IMR-90 (cell line): ENCODE data around the gene ACP6. TPM values are rescaled to one million over a fixed set of nuclear protein-coding genes. Genes with fewer than 3 reads are reported as not detected.

Experiments
- ATAC-seq: fragments of 200-7000 bp; cut with Tn5 transposase; 2 replicates; pipeline ENCODE4 v1.9.1; 2020; ENCODE audit warnings: low read depth, mild to moderate bottlenecking, moderate library complexity
- BruUV-seq: library from RNA; stranded (reverse); fragments of 400-500 nt; replicated peaks from 2 replicates; lab custom pipeline; 2021; lab: Mats Ljungman, UMichigan
- CTCF ChIA-PET: fragments of 300-600 bp; formaldehyde crosslinking; extraction: SDS; loops from one replicate; lab custom pipeline; 2021; ENCODE audit warnings: antibody characterized with exemption; lab: Yijun Ruan, JAX
- POLR2A ChIA-PET: fragments of 300-600 bp; sonication (Branson Sonifier 250); formaldehyde crosslinking; loops from one replicate; lab custom pipeline; 2022; ENCODE audit warnings: antibody characterized with exemption; ENCODE audit not compliant: unreplicated experiment; lab: Charles Lee
- DNase-seq: peaks from one replicate; pipeline ENCODE4 v3.0.0; 2013
- H2AFZ ChIP-seq: replicated peaks from 2 replicates; pipeline ENCODE3; 2013; ENCODE audit warnings: low read length, mild to moderate bottlenecking; ENCODE audit not compliant: poor library complexity
- H2AK5ac ChIP-seq: 2 replicates; pipeline ENCODE4 v1.6.1; 2013; ENCODE audit warnings: low read depth, low read length, inconsistent platforms
- H2AK9ac ChIP-seq: replicated peaks from 2 replicates; pipeline ENCODE3; 2013; ENCODE audit warnings: mild to moderate bottlenecking, low read depth, low read length, moderate library complexity; ENCODE audit not compliant: poor library complexity
- H2BK120ac ChIP-seq: 2 replicates; pipeline ENCODE4 v1.6.1; 2013; ENCODE audit warnings: low read depth, low read length, inconsistent platforms
- H2BK15ac ChIP-seq: 3 replicates; pipeline ENCODE4 v1.6.1; 2013; ENCODE audit warnings: low read depth, low read length, inconsistent platforms
- H2BK20ac ChIP-seq: 2 replicates; pipeline ENCODE4 v1.6.1; 2013; ENCODE audit warnings: low read depth, mild to moderate bottlenecking, inconsistent platforms, low read length, moderate library complexity
- H2BK5ac ChIP-seq: 2 replicates; pipeline ENCODE4 v1.6.1; 2013; ENCODE audit warnings: mild to moderate bottlenecking, low read depth, low read length, inconsistent platforms; ENCODE audit not compliant: poor library complexity, severe bottlenecking
- H3K14ac ChIP-seq: replicated peaks from 2 replicates; pipeline ENCODE4 v1.6.1; 2013; ENCODE audit warnings: low read depth, low read length, inconsistent platforms
- H3K18ac ChIP-seq: 2 replicates; pipeline ENCODE4 v1.6.1; 2013; ENCODE audit warnings: low read depth, low read length, control low read depth
- H3K23ac ChIP-seq: 2 replicates; pipeline ENCODE4 v1.6.1; 2013; ENCODE audit warnings: low read depth, low read length, inconsistent platforms
- H3K27ac ChIP-seq: 2 replicates; pipeline ENCODE4 v1.5.1; 2013; ENCODE audit warnings: mild to moderate bottlenecking, control low read depth, low read length; ENCODE audit not compliant: insufficient read depth
- H3K27me3 ChIP-seq: 2 replicates; pipeline ENCODE4 v1.6.1; 2013; ENCODE audit warnings: low read length; ENCODE audit not compliant: control insufficient read depth, insufficient read depth
- H3K36me3 ChIP-seq: 2 replicates; pipeline ENCODE4 v1.6.1; 2013; ENCODE audit warnings: low read length, mixed read lengths; ENCODE audit not compliant: control insufficient read depth, insufficient read depth
- H3K4ac ChIP-seq: 2 replicates; pipeline ENCODE4 v1.6.1; 2013; ENCODE audit warnings: low read depth, low read length, inconsistent platforms
- H3K4me1 ChIP-seq: 2 replicates; pipeline ENCODE4 v1.6.1; 2013; ENCODE audit warnings: low read length, mixed read lengths; ENCODE audit not compliant: control insufficient read depth, insufficient read depth
- H3K4me2 ChIP-seq: 2 replicates; pipeline ENCODE4 v1.6.1; 2013; ENCODE audit warnings: low read depth, mild to moderate bottlenecking, control low read depth, low read length, moderate library complexity
- H3K4me3 ChIP-seq: 2 replicates; pipeline ENCODE4 v1.5.1; 2013; ENCODE audit warnings: low read depth, mild to moderate bottlenecking, control low read depth, low read length, moderate library complexity; ENCODE audit not compliant: insufficient read depth
- H3K56ac ChIP-seq: 2 replicates; pipeline ENCODE4 v1.6.1; 2013; ENCODE audit warnings: low read length, inconsistent platforms; ENCODE audit not compliant: insufficient read depth; ENCODE audit errors: extremely low read depth
- H3K79me1 ChIP-seq, 2 experiments: 2 replicates each; pipeline ENCODE4 v1.6.1; 2013; ENCODE audit warnings: low read length in 2 of 2, inconsistent platforms in 1 of 2, low read depth in 1 of 2
- H3K9ac ChIP-seq: 2 replicates; pipeline ENCODE4 v1.6.1; 2013; ENCODE audit warnings: low read depth, low read length, control low read depth
- H3K9me1 ChIP-seq: 2 replicates; pipeline ENCODE4 v1.6.1; 2013; ENCODE audit warnings: low read length, inconsistent platforms; ENCODE audit not compliant: insufficient read depth
- H3K9me3 ChIP-seq: 2 replicates; pipeline ENCODE4 v1.6.1; 2013; ENCODE audit warnings: low read length; ENCODE audit not compliant: control insufficient read depth, insufficient read depth
- H4K20me1 ChIP-seq: 2 replicates; pipeline ENCODE4 v1.6.1; 2013; ENCODE audit warnings: low read length, inconsistent platforms; ENCODE audit not compliant: insufficient read depth
- H4K5ac ChIP-seq: 2 replicates; pipeline ENCODE4 v1.6.1; 2013; ENCODE audit warnings: mild to moderate bottlenecking, low read depth, low read length, control low read depth
- H4K8ac ChIP-seq, 2 experiments: 2 replicates each; pipeline ENCODE4 v1.6.1; 2013; ENCODE audit warnings: low read depth in 2 of 2, low read length in 2 of 2, control low read depth in 1 of 2, inconsistent platforms in 1 of 2
- H4K91ac ChIP-seq: 2 replicates; pipeline ENCODE4 v1.6.1; 2013; ENCODE audit warnings: low read depth, low read length, inconsistent platforms; ENCODE audit not compliant: insufficient read depth
- BHLHE40 ChIP-seq: fragments of 150-350 bp; IDR thresholded peaks from 2 replicates; pipeline ENCODE4 v1.6.1; 2016; ENCODE audit warnings: mild to moderate bottlenecking, low read depth, low read length
- CEBPB ChIP-seq: IDR thresholded peaks from 2 replicates; pipeline ENCODE4 v1.6.1; 2012; ENCODE audit warnings: low read depth, low read length, improper control_type of control experiment
- CHD1 ChIP-seq: IDR thresholded peaks from 2 replicates; pipeline ENCODE4 v1.6.1; 2012; ENCODE audit warnings: low read depth, low read length, improper control_type of control experiment
- ELK1 ChIP-seq: fragments of 150-350 bp; IDR thresholded peaks from 2 replicates; pipeline ENCODE4 v1.6.1; 2016; ENCODE audit warnings: low read depth, mild to moderate bottlenecking, low read length, moderate library complexity, borderline replicate concordance
- FOS ChIP-seq: fragments of 150-350 bp; IDR thresholded peaks from 2 replicates; pipeline ENCODE4 v1.6.1; 2016; ENCODE audit warnings: low read depth, low read length
- MAFK ChIP-seq: IDR thresholded peaks from 2 replicates; pipeline ENCODE4 v1.6.1; 2012; ENCODE audit warnings: low read depth, low read length, improper control_type of control experiment
- MAZ ChIP-seq: IDR thresholded peaks from 2 replicates; pipeline ENCODE4 v1.6.1; 2012; ENCODE audit warnings: low read depth, mild to moderate bottlenecking, low read length, improper control_type of control experiment, moderate library complexity, borderline replicate concordance
- MXI1 ChIP-seq: IDR thresholded peaks from 2 replicates; pipeline ENCODE4 v1.6.1; 2012; ENCODE audit warnings: low read depth, mild to moderate bottlenecking, low read length, moderate library complexity, borderline replicate concordance
- NFE2L2 ChIP-seq: fragments of 150-350 bp; IDR thresholded peaks from 2 replicates; pipeline ENCODE4 v1.6.1; 2016; ENCODE audit warnings: low read depth, mild to moderate bottlenecking, low read length
- POLR2A ChIP-seq: IDR thresholded peaks from 2 replicates; pipeline ENCODE4 v1.6.1; 2012; ENCODE audit warnings: mild to moderate bottlenecking, low read depth, low read length
- RAD21 ChIP-seq: IDR thresholded peaks from 2 replicates; pipeline ENCODE4 v1.6.1; 2012; ENCODE audit warnings: low read length, improper control_type of control experiment
- RCOR1 ChIP-seq: IDR thresholded peaks from 2 replicates; pipeline ENCODE4 v1.6.1; 2012; ENCODE audit warnings: mild to moderate bottlenecking, low read length, improper control_type of control experiment; ENCODE audit not compliant: insufficient replicate concordance
- RFX5 ChIP-seq: IDR thresholded peaks from 2 replicates; pipeline ENCODE4 v1.8.0; 2012; ENCODE audit warnings: low read depth, mild to moderate bottlenecking, low read length, moderate library complexity
- SMC3 ChIP-seq: fragments of 150-350 bp; IDR thresholded peaks from 2 replicates; pipeline ENCODE4 v1.6.1; 2016; ENCODE audit warnings: low read depth, mild to moderate bottlenecking, antibody characterized with exemption, low read length, moderate library complexity
- USF2 ChIP-seq: fragments of 150-350 bp; IDR thresholded peaks from 2 replicates; pipeline ENCODE4 v1.6.1; 2017; ENCODE audit warnings: mild to moderate bottlenecking, antibody characterized with exemption, low read length, low read depth
- whole genome bisulfite sequencing, 2 experiments: methylation state at CpG; one replicate each; pipeline versions ENCODE4 v1.1.5 to v1.1.7; 2013; ENCODE audit warnings: missing lambda C conversion rate in 2 of 2; ENCODE audit not compliant: insufficient read length in 1 of 2; ENCODE audit errors: extremely low coverage in 2 of 2; 5-methylcytosine and 5-hydroxymethylcytosine counted together
- dilution Hi-C: fragments of 300-500 bp; cut with HindIII; formaldehyde crosslinking; loops from one replicate; pipeline ENCODE4 v1.14.3; 2018; ENCODE audit warnings: low sequenced_read_pairs; ENCODE audit not compliant: unreplicated experiment
- in situ Hi-C: fragments of 300-500 bp; cut with MboI; formaldehyde crosslinking; loops from 3 replicates; pipeline ENCODE4 v1.14.3; 2019; ENCODE audit warnings: low sequenced_read_pairs, inconsistent platforms, mixed read lengths
- intact Hi-C: fragments of 100-400 bp; cut with micrococcal nuclease; formaldehyde crosslinking; loops from 2 replicates; pipeline ENCODE4 v1.10.0; 2022
- polyA plus RNA-seq, 3 experiments: library from polyadenylated mRNA; depleted of rRNA; stranded (reverse); fragments of >200 nt; gene quantifications; 2 replicates each; pipeline ENCODE4 v1.2.3, GENCODE V29; 2012; ENCODE audit warnings: low replicate concordance in 1 of 3
- total RNA-seq: library from RNA; depleted of rRNA; stranded (reverse); fragments of >200 nt; gene quantifications from 2 replicates; pipeline ENCODE4 v1.2.3, GENCODE V29; 2012
- TF ChIP-seq, protein P1 (sequence below): conservative IDR thresholded peaks from 2 replicates; pipeline ENCODE4 v1.5.1; 2012; ENCODE audit warnings: mild to moderate bottlenecking, low read depth, low read length, improper control_type of control experiment

ACP6 gene
- total and polyA plus RNA-seq, 2 of the 4 experiments (the other 2 are of a cell fraction): 2.5 to 8.2 TPM

GRCh38 chr1:147603986-147604385, 66.3 kb downstream of the ACP6 start:
- Histone ChIP-seq H3K23ac (no peak overlapping the region), H3K9ac (no peak overlapping the region), H2BK5ac (no peak overlapping the region), H3K4me1 (peaks cover 3% of the 10 kb centered on the region), H3K18ac (no peak overlapping the region), H3K4ac (no peak overlapping the region), H4K8ac (no peak overlapping the region), H2AK9ac (no peak overlapping the region), H2AK5ac (no peak overlapping the region), H3K9me3 (no peaks in the 10 kb centered on the region), H4K91ac (no peak overlapping the region), H3K27ac (no peak overlapping the region), H3K4me3 (no peak overlapping the region), H3K27me3 (no peaks in the 10 kb centered on the region), H3K79me1 (peaks cover 24 to 37% of the 10 kb centered on the region in 2 experiments), H4K20me1 (no peaks in the 10 kb centered on the region; the same call in 1 of the 2 replicates), H3K9me1 (0 out of 2 replicates have a peak, but pooled peaks cover 3% of the 10 kb centered on the region), H3K36me3 (peaks cover 4% of the 10 kb centered on the region), H4K5ac (no peak overlapping the region), H2AFZ (no peak overlapping the region), H3K4me2 (no peak overlapping the region), H2BK120ac (no peak overlapping the region), H3K14ac (no peak overlapping the region), H2BK15ac (no peak overlapping the region), H3K56ac (no peak overlapping the region), H2BK20ac (no peak overlapping the region)
- intact Hi-C loops: no loop called here
- ChIA-PET POLR2A (no interaction called here), CTCF (no interaction called here)
- BruUV-seq: no TSS peak
- dilution Hi-C loops: no loop called here
- in situ Hi-C loops: no loop called here
- WGBS, 2 experiments: 80% methylated on average over 1 of the region's 3 CpGs; no CpG with 5 or more reads in 1 of the 2 experiments
- ATAC-seq: no peak
- DNase-seq: no peak
- TF ChIP-seq FOS (no peak), CEBPB (no peak), NFE2L2 (no peak), BHLHE40 (no peak), POLR2A (no peak), RCOR1 (no peak), MAFK (no peak), RAD21 (no peak), MAZ (no peak), ELK1 (no peak), USF2 (no peak), RFX5 (no peak), SMC3 (no peak), MXI1 (no peak), CHD1 (no peak)
- TF ChIP-seq, protein P1, sequence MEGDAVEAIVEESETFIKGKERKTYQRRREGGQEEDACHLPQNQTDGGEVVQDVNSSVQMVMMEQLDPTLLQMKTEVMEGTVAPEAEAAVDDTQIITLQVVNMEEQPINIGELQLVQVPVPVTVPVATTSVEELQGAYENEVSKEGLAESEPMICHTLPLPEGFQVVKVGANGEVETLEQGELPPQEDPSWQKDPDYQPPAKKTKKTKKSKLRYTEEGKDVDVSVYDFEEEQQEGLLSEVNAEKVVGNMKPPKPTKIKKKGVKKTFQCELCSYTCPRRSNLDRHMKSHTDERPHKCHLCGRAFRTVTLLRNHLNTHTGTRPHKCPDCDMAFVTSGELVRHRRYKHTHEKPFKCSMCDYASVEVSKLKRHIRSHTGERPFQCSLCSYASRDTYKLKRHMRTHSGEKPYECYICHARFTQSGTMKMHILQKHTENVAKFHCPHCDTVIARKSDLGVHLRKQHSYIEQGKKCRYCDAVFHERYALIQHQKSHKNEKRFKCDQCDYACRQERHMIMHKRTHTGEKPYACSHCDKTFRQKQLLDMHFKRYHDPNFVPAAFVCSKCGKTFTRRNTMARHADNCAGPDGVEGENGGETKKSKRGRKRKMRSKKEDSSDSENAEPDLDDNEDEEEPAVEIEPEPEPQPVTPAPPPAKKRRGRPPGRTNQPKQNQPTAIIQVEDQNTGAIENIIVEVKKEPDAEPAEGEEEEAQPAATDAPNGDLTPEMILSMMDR: no peak
